GM23338 (cell line): ENCODE results near the gene DPYSL3. TPM values are rescaled to one million over a fixed set of nuclear protein-coding genes. Genes with fewer than 3 reads are reported as not detected.

Source experiments
- ATAC-seq: fragments of 200-7000 bp; cut with Tn5 transposase; 3 replicates; pipeline ENCODE4 v1.9.1; 2020
- DNase-seq: peaks from one replicate; pipeline ENCODE4 v3.0.0-alpha.2; 2015; ENCODE audit warnings: low spot score
- H2AFZ ChIP-seq: fragments of 200-600 bp; sonication (generic); 2 replicates; pipeline ENCODE4 v1.8.0; 2016; ENCODE audit warnings: antibody characterized with exemption, mild to moderate bottlenecking, moderate library complexity
- H3F3A ChIP-seq: fragments of 200-600 bp; sonication (generic); replicated peaks from 2 replicates; pipeline ENCODE4 v1.8.0; 2017; ENCODE audit warnings: antibody characterized with exemption, mixed run types, low read depth
- H3K27ac ChIP-seq: fragments of 200-600 bp; sonication (generic); 2 replicates; pipeline ENCODE4 v1.6.1; 2016; ENCODE audit warnings: low read depth
- H3K27me3 ChIP-seq: fragments of 200-600 bp; sonication (generic); 2 replicates; pipeline ENCODE4 v1.8.0; 2016; ENCODE audit warnings: mild to moderate bottlenecking, mixed run types, moderate library complexity; ENCODE audit not compliant: insufficient read depth
- H3K36me3 ChIP-seq: fragments of 200-600 bp; sonication (generic); 2 replicates; pipeline ENCODE4 v1.8.0; 2016; ENCODE audit warnings: mild to moderate bottlenecking; ENCODE audit not compliant: insufficient read depth
- H3K4me1 ChIP-seq: fragments of 200-600 bp; sonication (generic); 2 replicates; pipeline ENCODE4 v1.8.0; 2016; ENCODE audit warnings: mild to moderate bottlenecking, moderate library complexity; ENCODE audit not compliant: insufficient read depth
- H3K4me2 ChIP-seq: fragments of 200-600 bp; sonication (generic); 2 replicates; pipeline ENCODE4 v1.7.1; 2017; ENCODE audit warnings: mixed run types
- H3K4me3 ChIP-seq: fragments of 200-600 bp; sonication (generic); 2 replicates; pipeline ENCODE4 v1.6.1; 2016; ENCODE audit warnings: mixed run types
- H3K79me2 ChIP-seq: fragments of 200-600 bp; sonication (generic); replicated peaks from 2 replicates; pipeline ENCODE4 v1.8.0; 2017; ENCODE audit warnings: mild to moderate bottlenecking; ENCODE audit not compliant: insufficient read depth
- H3K9me2 ChIP-seq: fragments of 200-600 bp; sonication (generic); 2 replicates; pipeline ENCODE4 v1.8.0; 2017; ENCODE audit not compliant: insufficient read depth
- H4K20me1 ChIP-seq: fragments of 200-600 bp; sonication (generic); replicated peaks from 2 replicates; pipeline ENCODE4 v1.8.0; 2017; ENCODE audit warnings: mild to moderate bottlenecking; ENCODE audit not compliant: insufficient read depth
- H3K27ac Mint-ChIP-seq: 2 replicates; pipeline ENCODE4 v1.8.0; 2020; ENCODE audit warnings: inconsistent platforms, mild to moderate bottlenecking, moderate library complexity, mixed read lengths
- H3K27me3 Mint-ChIP-seq: 3 replicates; pipeline ENCODE4 v1.8.0; 2022; ENCODE audit warnings: low read depth, mild to moderate bottlenecking, moderate library complexity, mixed read lengths, inconsistent platforms; ENCODE audit not compliant: insufficient read depth, poor library complexity
- H3K36me3 Mint-ChIP-seq: 3 replicates; pipeline ENCODE4 v1.8.0; 2021; ENCODE audit warnings: low read depth, mild to moderate bottlenecking, inconsistent platforms, moderate library complexity, mixed read lengths
- H3K4me1 Mint-ChIP-seq: 3 replicates; pipeline ENCODE4 v1.8.0; 2020; ENCODE audit warnings: mild to moderate bottlenecking, inconsistent platforms, mixed read lengths
- H3K4me3 Mint-ChIP-seq: 3 replicates; pipeline ENCODE4 v1.8.0; 2021; ENCODE audit warnings: moderate library complexity, mild to moderate bottlenecking, inconsistent platforms, mixed read lengths
- H3K9me3 Mint-ChIP-seq: 3 replicates; pipeline ENCODE4 v1.8.0; 2020; ENCODE audit warnings: moderate library complexity, mild to moderate bottlenecking, inconsistent platforms, mixed read lengths
- CREB1 ChIP-seq: fragments of 250-450 bp; sonication (Bioruptor Pico); IDR thresholded peaks from 2 replicates; pipeline ENCODE4 v1.5.0; 2020; ENCODE audit warnings: low read depth, mild to moderate bottlenecking, moderate library complexity
- CTCF ChIP-seq, 2 experiments: fragments of 200-600 bp in 1 of 2; sonication (generic) in 1 of 2; conservative IDR thresholded peaks; 2 replicates each; pipeline versions ENCODE4 v1.5.1 to v1.6.1; 2016 to 2017; ENCODE audit warnings: antibody characterized with exemption in 2 of 2, low read depth in 2 of 2, mild to moderate bottlenecking in 2 of 2, moderate library complexity in 1 of 2
- ETS1 ChIP-seq: IDR thresholded peaks from 2 replicates; pipeline ENCODE4 v1.6.1; 2016; ENCODE audit warnings: antibody characterized with exemption
- EZH2 ChIP-seq: fragments of 200-600 bp; sonication (generic); IDR thresholded peaks from one replicate; pipeline ENCODE4 v1.8.0; 2017; ENCODE audit warnings: antibody characterized with exemption, mild to moderate bottlenecking, low read depth; ENCODE audit not compliant: unreplicated experiment
- EZH2phosphoT487 ChIP-seq: fragments of 200-600 bp; sonication (generic); IDR thresholded peaks from one replicate; pipeline ENCODE4 v1.8.1; 2018; ENCODE audit warnings: antibody characterized with exemption; ENCODE audit not compliant: unreplicated experiment
- JUNB ChIP-seq: IDR thresholded peaks from one replicate; pipeline ENCODE4 v1.6.1; 2016; ENCODE audit warnings: antibody characterized with exemption; ENCODE audit not compliant: unreplicated experiment
- POLR2AphosphoS5 ChIP-seq: IDR thresholded peaks from 2 replicates; pipeline ENCODE4 v1.6.1; 2016; ENCODE audit warnings: antibody characterized with exemption, low read depth
- STAT1 ChIP-seq: IDR thresholded peaks from one replicate; pipeline ENCODE4 v1.6.1; 2016; ENCODE audit warnings: antibody characterized with exemption; ENCODE audit not compliant: unreplicated experiment
- ZNF114 ChIP-seq: fragments of 250-450 bp; sonication (Bioruptor Pico); IDR thresholded peaks from 2 replicates; pipeline ENCODE4 v1.5.0; 2020; ENCODE audit warnings: mild to moderate bottlenecking, moderate library complexity
- ZNF462 ChIP-seq: fragments of 250-450 bp; sonication (Bioruptor Pico); IDR thresholded peaks from 2 replicates; pipeline ENCODE4 v1.5.0; 2020; ENCODE audit warnings: mild to moderate bottlenecking, moderate library complexity
- polyA plus RNA-seq: library from polyadenylated mRNA; unstranded; fragments of >200 nt; fragmentation: Nextera tagmentation; extraction: Ambion mirVana; gene quantifications from 2 replicates; pipeline ENCODE4 v1.2.1, GENCODE V29; 2016
- total RNA-seq: library from RNA; depleted of rRNA; stranded (reverse); fragments of >200 nt; shearing (Covaris generic); gene quantifications from 2 replicates; pipeline ENCODE4 v1.2.3, GENCODE V29; 2014

The DPYSL3 gene
- total and polyA plus RNA-seq, 2 experiments from 2014 or later: 97.6 to 455 TPM

GRCh38 chr5:147375151-147375550, 134.7 kb downstream of the DPYSL3 start:
- Histone ChIP-seq H3K79me2 (no peaks in the 10 kb centered on the region), H3K4me3 (no peak overlapping the region), H3F3A (no peaks in the 10 kb centered on the region), H3K27me3 (no peaks in the 10 kb centered on the region), H3K36me3 (no peaks in the 10 kb centered on the region), H3K9me2 (peaks cover 6% of the 10 kb centered on the region), H3K27ac (no peak overlapping the region), H4K20me1 (no peaks in the 10 kb centered on the region), H3K4me1 (no peaks in the 10 kb centered on the region), H3K4me2 (no peak overlapping the region), H2AFZ (no peak overlapping the region)
- ATAC-seq: no peak
- no peak overlapping the region for H3K4me3 Mint-ChIP-seq
- H3K4me1 Mint-ChIP-seq: peaks cover 1% of the 10 kb centered on the region; the same call in 1 of the 3 replicates
- DNase-seq: no peak
- H3K36me3 Mint-ChIP-seq: peaks cover 15% of the 10 kb centered on the region; the same call in 2 of the 3 replicates
- H3K27me3 Mint-ChIP-seq: peaks cover 1% of the 10 kb centered on the region
- H3K27ac Mint-ChIP-seq: no peak overlapping the region
- TF ChIP-seq ETS1: no peak
- H3K9me3 Mint-ChIP-seq: peaks cover 17% of the 10 kb centered on the region

GRCh38 chr5:147373328-147373727, 136.5 kb downstream of the DPYSL3 start:
- Histone ChIP-seq H3K4me3 (no peak overlapping the region), H3K4me2 (no peak overlapping the region), H2AFZ (no peak overlapping the region), H3K36me3 (no peaks in the 10 kb centered on the region), H3K4me1 (no peaks in the 10 kb centered on the region), H4K20me1 (no peaks in the 10 kb centered on the region), H3K27me3 (no peaks in the 10 kb centered on the region), H3K9me2 (peaks cover 6% of the 10 kb centered on the region), H3F3A (no peaks in the 10 kb centered on the region), H3K27ac (no peak overlapping the region), H3K79me2 (no peaks in the 10 kb centered on the region)
- Mint-ChIP-seq H3K36me3 (peaks cover 4% of the 10 kb centered on the region; the same call in 2 of the 3 replicates), H3K27ac (no peak overlapping the region), H3K9me3 (peaks cover 5% of the 10 kb centered on the region), H3K4me3 (no peak overlapping the region), H3K4me1 (no peaks in the 10 kb centered on the region; the same call in 2 of the 3 replicates), H3K27me3 (peaks cover 1% of the 10 kb centered on the region)
- ATAC-seq: no peak
- no peak for DNase-seq
- TF ChIP-seq CREB1 (CRISPR knock-in tag) (no peak), ZNF114 (no peak), ETS1 (no peak), CTCF (conservative IDR thresholded peaks at IDR 0.05; ENCODE audit: low read depth in 2 of 2) (no peak), ZNF462 (CRISPR knock-in tag) (no peak), EZH2 (no peak), EZH2phosphoT487 (no peak), JUNB (no peak), STAT1 (no peak), POLR2AphosphoS5 (no peak)
